GM12801 (cell line): ENCODE data around the gene FRMD7.

ENCODE experiments used
- CTCF ChIP-seq: IDR thresholded peaks from one replicate; pipeline ENCODE4 v1.5.1; 2011; ENCODE audit warnings: control low read depth; ENCODE audit not compliant: insufficient read length; ENCODE audit errors: extremely low read depth

FRMD7 gene

DNA sequence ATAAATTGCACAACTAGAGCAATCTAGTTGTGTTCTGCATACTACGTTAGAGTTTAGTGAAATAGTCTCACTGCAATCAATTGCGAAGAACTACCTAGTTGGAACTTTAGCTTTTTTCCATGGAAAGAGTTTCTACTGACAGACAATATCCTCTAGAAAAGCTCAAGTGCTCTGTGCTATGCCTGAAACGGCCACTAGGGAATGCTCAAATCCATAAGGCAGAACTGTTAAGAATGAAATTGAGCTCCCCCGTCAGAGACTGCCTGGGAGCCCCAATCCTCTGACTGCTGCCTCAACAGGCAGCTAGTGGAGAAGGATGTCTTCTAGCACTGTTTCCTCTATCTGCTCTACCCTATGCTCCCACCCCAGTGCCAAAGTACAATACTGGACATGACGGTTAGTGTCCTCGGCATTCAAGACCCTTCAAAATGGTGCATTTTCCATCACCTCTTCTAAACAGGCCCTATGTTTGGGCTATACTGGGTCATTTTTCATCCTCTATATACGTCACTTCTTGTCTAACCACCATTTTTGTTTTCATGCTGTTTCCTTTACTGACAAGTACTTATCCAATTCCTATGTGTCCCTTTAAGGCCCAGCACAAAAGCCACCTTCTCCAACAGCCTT is 35.3 kb downstream of the FRMD7 start:
- no peak for TF ChIP-seq CTCF

- TF ChIP-seq CTCF: no peak
Observed at GRCh38 chrX:132090403-132091159, 37.2 kb downstream of the FRMD7 start.

DNA sequence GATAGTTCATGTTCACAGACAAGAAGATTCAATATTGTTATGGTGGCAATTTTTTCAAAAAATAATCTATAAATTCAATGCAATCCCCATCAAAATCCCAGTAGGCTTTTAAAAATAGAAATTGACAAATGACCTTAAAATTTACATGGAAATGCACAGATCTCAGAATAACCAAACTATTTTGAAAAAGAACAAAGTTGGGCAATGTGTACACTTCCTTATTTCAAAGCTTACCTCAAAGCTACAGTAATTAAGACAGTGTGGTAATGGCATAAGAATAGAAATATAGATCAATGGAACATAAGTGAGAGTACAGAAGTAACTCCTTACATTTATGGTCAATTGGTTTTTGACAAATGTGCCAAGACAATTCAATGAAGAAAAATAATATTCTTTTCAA is 39.0 kb downstream of the FRMD7 start:
- TF ChIP-seq CTCF: no peak

- TF ChIP-seq CTCF: no peak
Observed at GRCh38 chrX:132086672-132087071, 41.1 kb downstream of the FRMD7 start.

DNA sequence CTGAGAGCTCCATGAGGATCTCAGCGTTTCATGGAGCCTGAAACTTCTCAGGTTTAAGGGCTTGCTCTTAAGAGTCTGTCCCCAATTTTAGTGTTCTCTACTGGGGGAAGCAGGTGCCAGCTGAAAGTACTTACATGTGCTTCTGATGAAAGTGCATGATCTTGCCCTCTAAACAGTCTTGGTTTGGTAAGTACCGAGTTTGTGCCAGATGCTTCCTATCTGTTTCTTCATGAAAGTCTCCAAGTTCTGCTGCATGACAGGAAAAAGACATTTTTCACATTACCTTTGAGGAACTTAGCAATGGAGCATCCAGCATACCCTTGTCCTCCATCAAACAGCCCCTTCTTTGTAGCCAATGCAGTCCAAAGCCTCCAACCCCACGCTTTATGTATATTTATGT is 42.0 kb downstream of the FRMD7 start:
- no peak for TF ChIP-seq CTCF

GRCh38 chrX:132077912-132078311 is 49.9 kb downstream of the FRMD7 start:
- no peak for TF ChIP-seq CTCF

DNA sequence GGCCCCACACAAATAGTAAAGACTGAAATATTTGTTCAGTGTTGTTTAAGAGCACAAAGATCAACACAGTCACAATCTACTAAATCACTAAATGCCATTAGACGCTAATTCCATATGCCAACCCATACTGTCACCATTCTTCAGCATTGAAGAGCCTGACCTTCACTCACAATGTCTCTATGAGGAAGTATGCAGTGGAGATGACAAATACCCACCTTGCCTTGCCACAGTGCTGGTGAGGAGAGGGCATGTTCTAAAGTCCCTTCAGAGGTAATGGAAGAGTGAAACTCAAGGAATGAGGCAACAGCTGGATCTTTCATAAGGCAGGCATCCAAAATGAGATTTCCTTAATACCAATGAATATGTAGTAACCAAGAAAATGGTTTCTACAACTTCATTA is 50.4 kb downstream of the FRMD7 start:
- TF ChIP-seq CTCF: no peak
